ENCODE measurements around the gene ABCC1. TPM values are rescaled to one million over a fixed set of nuclear protein-coding genes. Genes with fewer than 3 reads are reported as not detected.
A peak's percentile ranks its signal among the peaks of the same experiment; 100 is the strongest.

ABCC1 gene
- total RNA-seq, 6 experiments from 2014 or later = 49.3 to 63.6 (median 57.1) TPM

GRCh38 chr16:16139806-16140205, 190.4 kb downstream of the ABCC1 start:
- Mint-ChIP-seq H3K27me3 (ENCODE audit: insufficient read depth) (peaks cover 7% of the 10 kb centered on the region), H3K36me3 (ENCODE audit: low read depth) (peaks cover 10% of the 10 kb centered on the region), H3K9me3 (no peaks in the 10 kb centered on the region), H3K4me1 (ENCODE audit: low read depth) (peaks cover 9% of the 10 kb centered on the region), H3K27ac (no peak overlapping the region), H3K4me3 (no peak overlapping the region)
- TF ChIP-seq CTCF (IDR thresholded peaks at IDR 0.05) = no peak
- no peak for DNase-seq

- Mint-ChIP-seq H3K27me3 (ENCODE audit: insufficient read depth) (peaks cover 7% of the 10 kb centered on the region), H3K27ac (no peak overlapping the region), H3K36me3 (ENCODE audit: low read depth) (peaks cover 7% of the 10 kb centered on the region), H3K4me3 (no peak overlapping the region), H3K9me3 (no peaks in the 10 kb centered on the region), H3K4me1 (ENCODE audit: low read depth) (peaks cover 9% of the 10 kb centered on the region)
- DNase-seq = no peak
- no peak for TF ChIP-seq CTCF (IDR thresholded peaks at IDR 0.05)
Measured at GRCh38 chr16:16140537-16140936, 191.1 kb downstream of the ABCC1 start.

- Mint-ChIP-seq H3K27me3 (ENCODE audit: insufficient read depth) (peaks cover 7% of the 10 kb centered on the region), H3K27ac (no peak overlapping the region), H3K4me3 (no peak overlapping the region), H3K36me3 (ENCODE audit: low read depth) (peaks cover 7% of the 10 kb centered on the region), H3K4me1 (ENCODE audit: low read depth) (peaks cover 9% of the 10 kb centered on the region), H3K9me3 (no peaks in the 10 kb centered on the region)
- no peak for DNase-seq
- no peak for TF ChIP-seq CTCF (IDR thresholded peaks at IDR 0.05)
Measured at GRCh38 chr16:16141141-16141540, 191.7 kb downstream of the ABCC1 start.

GRCh38 chr16:16141784-16142396, 192.5 kb downstream of the ABCC1 start:
- Mint-ChIP-seq H3K27ac (no peak overlapping the region), H3K9me3 (no peaks in the 10 kb centered on the region), H3K4me3 (no peak overlapping the region), H3K27me3 (ENCODE audit: insufficient read depth) (peaks cover 7% of the 10 kb centered on the region), H3K4me1 (ENCODE audit: low read depth) (peaks cover 9% of the 10 kb centered on the region), H3K36me3 (ENCODE audit: low read depth) (peaks cover 7% of the 10 kb centered on the region)
- no peak for DNase-seq
- no peak for TF ChIP-seq CTCF (IDR thresholded peaks at IDR 0.05)

- peak; percentile 11 for DNase-seq
- H3K27ac Mint-ChIP-seq = no peak overlapping the region
- H3K27me3 Mint-ChIP-seq (ENCODE audit: insufficient read depth) = peaks cover 7% of the 10 kb centered on the region
- H3K4me1 Mint-ChIP-seq (ENCODE audit: low read depth) = peaks cover 9% of the 10 kb centered on the region
- H3K9me3 Mint-ChIP-seq = no peaks in the 10 kb centered on the region
- H3K4me3 Mint-ChIP-seq = no peak overlapping the region
- TF ChIP-seq CTCF (IDR thresholded peaks at IDR 0.05) = peak; percentile 66
- peaks cover 7% of the 10 kb centered on the region for H3K36me3 Mint-ChIP-seq (ENCODE audit: low read depth)
Measured at GRCh38 chr16:16143038-16143763, 193.8 kb downstream of the ABCC1 start.
